H4 (cell line): ENCODE data around the gene CACNG3. TPM values are rescaled to one million over a fixed set of nuclear protein-coding genes. Genes with fewer than 3 reads are reported as not detected.
"Not testable (repeated sequence)": the region's sequence is repeated elsewhere in the genome, so short reads cannot be mapped to it uniquely, and the experiment has no call there.

Experiments
- DNase-seq: peaks from one replicate; pipeline ENCODE4 v3.0.0-alpha.2; 2015; ENCODE audit warnings: low spot score
- total RNA-seq: library from RNA; depleted of rRNA; stranded (reverse); fragments of >200 nt; shearing (Covaris generic); gene quantifications from 2 replicates; pipeline ENCODE4 v1.2.3, GENCODE V29; 2014

The CACNG3 gene
- total RNA-seq, 1 experiment from 2014 or later = not detected

DNA sequence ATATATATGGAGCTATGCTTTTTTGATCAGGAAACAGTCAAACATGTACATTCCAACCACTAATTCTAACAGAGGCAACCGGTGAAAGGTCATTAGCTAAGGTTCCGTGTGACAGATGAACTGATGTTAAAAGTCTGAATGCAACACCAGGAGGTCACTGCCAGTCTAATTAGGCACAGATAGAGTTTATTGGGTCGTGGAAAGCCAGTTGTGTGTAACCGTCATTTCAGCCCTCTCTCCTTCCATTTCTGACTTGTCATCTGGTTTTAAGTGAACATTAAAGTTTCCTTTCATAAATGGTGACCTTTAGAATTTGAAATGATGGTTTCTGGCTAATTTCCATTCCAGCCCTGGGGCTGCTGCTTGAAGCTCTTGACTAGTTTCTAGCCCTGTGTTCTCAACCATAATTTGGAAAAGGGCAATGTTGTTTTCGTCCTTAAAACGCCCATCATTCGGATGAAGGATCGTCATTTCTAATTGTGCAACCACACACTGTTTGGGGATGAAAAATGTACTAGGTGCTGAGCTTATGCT is 23.9 kb downstream of the CACNG3 start:
- DNase-seq = no peak

DNA sequence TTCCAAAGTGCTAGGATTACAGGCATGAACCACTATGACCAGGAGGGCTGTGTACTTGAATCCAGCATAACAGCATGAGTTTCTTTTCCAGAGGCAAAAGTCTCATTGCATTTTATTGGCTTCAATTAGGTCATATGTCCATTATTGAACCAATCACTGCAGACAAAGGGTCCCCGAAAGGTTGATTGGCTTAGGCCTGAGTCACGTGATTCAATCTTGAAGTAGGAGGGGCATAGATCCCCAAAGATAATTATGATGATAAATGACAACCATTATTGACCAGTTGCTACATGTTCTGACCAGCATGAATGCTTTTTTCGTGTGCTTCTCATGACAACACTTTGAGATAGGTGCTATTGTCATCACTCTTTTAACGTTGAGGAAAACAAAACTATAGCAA is 25.3 kb downstream of the CACNG3 start:
- no peak for DNase-seq

DNA sequence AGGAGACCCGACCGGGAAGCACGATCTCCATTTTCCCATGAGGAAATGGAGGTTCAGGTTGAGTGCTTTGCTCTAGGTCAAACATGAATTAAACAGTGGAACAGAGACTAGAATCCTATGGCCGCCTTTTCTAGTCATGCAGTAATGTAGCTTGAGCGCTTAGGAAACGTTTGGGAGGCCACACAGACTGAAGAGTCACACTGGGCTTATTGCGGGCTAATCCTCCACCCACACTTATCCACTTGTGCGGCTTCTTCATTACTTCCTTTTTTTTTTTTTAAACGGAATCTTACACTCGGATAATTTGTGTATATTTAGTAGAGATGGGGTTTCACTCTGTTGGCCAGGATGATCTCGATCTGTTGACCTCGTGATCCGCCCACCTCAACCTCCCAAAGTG is 26.0 kb downstream of the CACNG3 start:
- DNase-seq = no peak

DNA sequence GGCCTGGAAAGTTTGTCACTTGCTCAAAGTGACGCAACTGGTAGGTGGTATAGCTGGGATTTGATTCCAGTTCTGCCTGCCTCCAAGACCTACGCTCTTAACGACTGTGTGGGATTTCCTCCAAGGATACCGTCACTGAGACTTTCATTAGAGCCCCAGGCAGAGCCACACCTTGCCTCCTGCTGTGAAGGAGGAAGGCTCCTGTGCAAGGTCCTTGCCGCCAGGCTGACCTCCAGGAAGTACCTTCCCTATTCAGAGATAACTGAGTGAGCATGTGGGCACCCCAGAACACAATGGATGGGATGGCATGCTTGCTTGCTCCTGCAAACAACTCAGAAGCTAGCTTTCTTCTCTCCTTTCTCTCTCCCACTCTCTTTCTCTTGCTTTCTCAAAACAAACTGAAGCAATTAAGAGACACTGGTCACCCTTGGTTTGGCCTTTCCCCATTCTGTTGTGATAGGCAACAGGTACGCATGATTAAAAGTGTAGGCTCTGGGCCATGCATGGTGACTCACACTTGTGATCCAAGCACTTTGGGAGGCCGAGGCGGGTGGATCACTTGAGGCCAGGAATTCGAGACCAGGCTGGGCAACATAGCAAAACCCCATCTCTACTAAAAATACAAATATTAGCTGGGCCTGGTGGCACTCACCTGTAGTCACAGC is 30.7 kb downstream of the CACNG3 start:
- no peak for DNase-seq

DNA sequence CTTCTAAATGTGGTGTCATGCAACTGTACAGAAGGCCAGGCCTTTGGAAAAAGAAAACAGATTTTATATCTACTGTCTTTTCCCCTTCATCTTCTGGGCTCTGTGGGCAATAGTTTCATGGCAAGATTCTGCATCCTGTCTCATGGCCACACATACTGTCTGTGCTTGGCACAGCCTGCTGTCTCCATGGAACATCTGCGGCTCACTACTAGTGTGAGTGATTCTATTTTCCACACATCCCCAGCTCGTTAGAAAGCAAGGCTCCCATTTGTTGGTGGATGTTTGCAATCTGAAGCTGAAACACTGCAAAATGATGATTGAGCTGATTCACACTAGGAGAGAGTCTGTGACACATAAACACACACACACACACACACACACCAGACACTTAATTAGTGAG is 32.4 kb downstream of the CACNG3 start:
- no peak for DNase-seq

DNA sequence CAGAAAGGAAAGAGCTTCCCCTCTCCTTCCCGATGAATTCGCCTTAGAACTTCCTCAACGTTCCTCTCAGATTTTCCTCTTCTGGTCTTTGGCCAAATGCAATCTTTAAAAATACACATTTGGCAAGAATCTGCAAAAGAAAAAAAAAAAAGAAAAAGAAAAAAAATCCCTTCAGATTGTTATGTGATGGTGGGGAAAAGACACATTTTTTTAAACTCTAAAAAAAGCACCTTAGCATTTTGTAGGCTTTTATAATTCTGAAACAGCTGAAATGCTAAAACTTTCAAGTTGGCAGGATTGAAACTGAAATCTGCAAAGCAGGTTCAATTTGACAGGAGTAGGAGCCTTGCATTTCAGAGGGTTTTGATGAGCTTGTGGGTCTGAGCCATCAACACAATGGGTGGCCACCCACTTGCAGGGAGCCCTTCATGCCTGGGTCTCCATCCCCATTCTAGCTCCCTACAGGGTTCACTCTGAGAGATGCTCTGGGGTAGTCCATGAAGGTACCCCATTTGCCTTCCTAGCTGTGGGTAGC is 33.1 kb downstream of the CACNG3 start:
- no peak for DNase-seq

DNA sequence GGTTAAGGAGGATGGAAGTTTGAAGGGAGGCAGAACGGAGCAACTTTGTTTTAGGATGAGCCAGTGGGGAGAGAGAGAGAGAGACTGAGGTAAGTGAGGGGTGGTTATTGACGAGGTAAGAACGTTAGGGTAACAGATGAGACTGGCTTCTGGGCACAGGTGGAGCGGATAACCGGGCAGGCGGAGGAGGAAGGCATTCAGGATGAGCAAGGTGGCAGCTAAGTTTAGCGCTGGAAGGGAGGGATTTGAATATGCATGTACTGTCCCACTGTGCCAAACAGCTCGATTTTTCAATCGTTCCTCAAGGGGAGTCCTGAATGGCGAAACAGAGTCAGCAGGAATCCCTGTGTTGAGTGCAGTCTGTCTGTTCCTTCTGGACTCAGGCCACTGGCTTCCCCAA is 35.8 kb downstream of the CACNG3 start:
- no peak for DNase-seq

DNA sequence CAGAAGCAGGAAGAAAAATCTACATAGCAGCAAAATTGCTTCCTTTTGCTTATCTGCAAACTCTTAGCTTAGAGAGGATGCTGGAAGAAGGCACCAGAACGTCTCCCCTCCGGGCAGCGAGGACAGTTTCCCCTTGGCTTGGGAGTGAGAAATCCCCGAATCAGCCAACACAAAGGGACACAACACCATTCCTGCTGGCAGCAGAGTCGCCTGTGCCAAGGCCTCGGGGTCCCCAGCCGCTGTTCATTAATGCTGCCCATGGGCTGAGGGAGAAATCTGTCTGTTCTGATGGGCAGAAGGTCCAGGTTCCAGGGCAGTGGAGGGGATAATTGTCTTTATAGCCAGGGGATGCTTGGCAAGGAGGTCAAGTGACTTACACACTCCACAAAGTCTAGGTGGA is 38.0 kb downstream of the CACNG3 start:
- no peak for DNase-seq

DNA sequence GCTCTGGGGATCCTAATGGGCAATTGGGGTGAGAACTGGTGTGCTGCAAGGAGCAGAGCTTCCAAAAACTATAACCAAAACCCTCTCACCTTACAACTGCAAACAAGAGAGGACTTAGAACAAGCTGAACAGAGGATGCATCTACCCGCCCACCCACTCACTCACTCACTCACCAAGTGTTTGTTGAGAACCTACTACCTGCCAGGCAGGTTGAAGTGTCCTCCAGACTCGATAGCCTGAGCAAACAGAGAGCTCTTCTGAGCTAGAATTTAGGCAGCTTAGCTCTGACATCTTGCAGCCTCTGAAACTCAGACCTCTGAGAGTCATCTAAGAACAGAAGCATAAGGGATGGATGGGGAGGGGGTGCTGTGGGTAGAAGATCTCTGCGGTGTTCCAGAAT is 41.2 kb downstream of the CACNG3 start:
- DNase-seq = no peak

DNA sequence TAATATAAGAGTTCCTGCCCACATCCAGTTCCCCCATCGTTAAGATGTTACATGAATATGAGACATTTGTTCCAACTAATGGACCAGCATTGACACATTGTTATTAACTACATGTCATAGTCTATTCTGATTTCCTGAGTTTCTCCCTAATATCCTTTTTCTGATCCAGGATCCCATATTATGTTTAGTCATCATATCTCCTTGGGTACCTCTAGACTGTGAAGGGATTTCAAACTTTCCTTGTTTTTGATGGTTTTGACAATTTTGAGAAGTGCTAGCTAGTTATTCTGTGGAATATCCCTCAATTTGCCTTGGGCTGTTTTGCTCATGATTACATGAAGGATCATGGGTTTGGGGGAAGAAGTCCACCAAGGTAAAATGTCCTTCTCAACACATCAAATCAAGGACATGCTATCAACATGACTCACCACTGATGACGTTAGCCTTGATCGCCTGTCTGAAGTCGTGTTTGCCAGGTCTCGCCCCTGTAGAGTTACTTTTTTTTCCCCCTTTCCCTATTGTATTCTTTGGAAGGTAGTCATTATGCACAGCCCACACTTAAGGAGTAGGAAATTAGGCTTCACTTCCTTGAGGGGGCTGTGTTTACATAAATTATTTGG is 42.5 kb downstream of the CACNG3 start:
- no peak for DNase-seq

DNA sequence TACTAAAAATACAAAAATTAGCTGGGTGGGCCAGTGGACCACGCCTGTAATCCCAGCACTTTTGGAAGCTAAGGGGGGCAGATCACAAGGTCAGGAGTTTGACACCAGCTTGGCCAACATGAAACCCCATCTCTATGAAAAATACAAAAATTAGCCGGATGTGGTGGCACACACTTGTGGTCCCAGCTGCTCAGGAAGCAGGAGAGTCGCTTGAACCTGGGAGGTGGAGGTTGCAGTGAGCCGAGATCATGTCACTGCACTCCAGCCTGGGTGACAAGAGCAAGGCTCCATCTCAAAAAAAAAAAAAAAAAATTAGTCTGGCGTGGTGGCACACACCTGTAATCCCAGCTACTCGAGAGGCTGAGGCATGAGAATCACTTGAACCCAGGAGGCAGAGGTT is 44.6 kb downstream of the CACNG3 start:
- not testable (repeated sequence) for DNase-seq

DNA sequence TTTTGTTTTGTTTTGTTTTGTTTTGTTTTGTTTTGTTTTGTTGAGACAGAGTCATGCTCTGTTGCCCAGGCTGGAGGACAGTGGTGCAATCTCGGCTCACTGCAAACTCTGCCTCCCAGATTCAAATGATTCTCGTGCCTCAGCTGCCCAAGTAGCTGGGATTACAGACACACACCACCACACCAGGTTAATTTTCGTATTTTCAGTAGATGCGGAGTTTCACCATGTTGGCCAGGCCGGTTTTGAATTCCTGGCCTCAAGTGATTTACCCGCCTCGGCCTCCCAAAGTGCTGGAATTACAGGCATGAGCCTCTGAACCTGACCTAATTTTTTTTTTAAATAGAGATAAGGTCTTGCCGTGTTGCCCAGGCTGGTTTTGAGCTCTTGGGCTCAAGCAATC is 46.5 kb downstream of the CACNG3 start:
- DNase-seq = no peak

DNA sequence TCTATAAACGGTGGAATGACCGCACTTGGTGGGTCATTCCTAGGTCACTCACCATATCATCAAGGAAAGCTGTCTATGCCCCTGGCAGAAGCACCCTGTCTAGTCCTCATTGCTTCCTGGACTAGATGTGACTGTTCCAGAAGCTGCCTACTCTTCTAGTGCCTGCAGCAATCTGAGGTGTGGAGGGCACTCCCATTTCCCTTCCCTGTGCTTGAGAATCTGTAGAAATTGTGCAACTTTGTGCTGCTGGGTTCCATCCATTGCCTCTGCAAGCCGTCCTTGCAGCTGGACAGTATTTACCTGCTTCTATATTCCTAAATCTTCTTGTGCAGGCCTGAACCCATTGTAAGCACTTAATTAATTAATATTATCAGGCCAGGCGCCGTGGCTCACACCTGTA is 52.1 kb downstream of the CACNG3 start:
- no peak for DNase-seq

DNA sequence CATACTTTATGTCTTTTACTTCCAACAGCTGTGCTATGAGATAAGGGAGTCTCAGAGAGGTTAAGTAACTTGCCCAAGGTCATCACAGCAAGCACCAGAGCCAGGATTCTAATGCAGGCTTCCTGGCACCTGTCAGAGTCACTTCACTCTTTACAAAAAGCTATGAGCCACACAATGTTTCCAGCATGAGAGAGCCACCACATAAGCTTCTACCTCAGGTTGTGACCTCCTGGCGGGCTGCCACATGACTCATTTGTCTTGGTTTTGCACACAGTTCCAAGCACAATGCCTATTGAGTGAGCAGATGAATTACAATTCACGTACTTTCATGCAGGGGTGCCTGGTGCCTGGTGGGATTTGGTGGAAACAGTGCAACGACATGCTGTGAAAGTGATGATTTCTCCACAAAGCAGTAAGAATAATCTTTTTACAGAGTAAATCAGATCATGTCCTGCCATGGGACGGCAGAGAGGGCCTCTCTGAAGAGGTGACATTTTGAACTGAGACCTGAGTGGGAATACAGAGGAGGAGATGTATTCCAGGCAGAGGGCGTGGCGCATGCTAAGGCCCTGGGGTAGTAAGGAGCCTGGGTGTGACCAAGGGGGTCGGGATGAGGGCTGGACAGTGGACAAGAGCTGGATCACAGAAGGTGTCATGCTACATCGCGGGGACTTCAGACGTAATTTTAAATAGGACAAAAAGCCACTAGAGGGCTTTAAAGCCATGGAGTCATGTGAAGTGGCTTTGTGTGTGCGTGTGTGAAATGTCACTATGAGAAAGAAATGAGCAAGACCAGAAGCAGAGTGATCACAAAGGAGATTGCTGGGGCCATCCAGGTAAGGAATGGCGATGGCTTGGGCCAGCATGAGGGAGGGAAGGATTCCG is 53.4 kb downstream of the CACNG3 start:
- DNase-seq = peak; percentile 84

DNA sequence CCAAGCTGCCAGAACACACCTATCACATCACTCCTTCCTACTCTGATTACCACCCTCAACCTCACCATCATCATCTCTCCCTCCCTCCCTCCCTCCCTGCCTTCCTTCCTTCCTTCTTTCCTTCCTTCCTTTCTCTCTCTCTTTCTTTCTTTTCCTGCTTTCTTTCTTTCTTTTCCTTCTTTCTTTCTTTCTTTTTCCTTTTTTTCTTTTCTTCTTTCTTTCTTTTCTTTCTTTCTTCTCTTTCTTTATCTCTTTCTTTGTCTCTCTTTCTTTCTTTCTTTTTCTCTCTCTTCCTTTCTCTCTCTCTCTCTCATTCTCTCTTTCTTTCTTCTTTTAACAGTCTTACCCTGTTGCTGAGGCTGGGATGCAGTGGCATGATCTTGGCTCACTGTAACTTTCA is 59.2 kb downstream of the CACNG3 start:
- DNase-seq = no peak

DNA sequence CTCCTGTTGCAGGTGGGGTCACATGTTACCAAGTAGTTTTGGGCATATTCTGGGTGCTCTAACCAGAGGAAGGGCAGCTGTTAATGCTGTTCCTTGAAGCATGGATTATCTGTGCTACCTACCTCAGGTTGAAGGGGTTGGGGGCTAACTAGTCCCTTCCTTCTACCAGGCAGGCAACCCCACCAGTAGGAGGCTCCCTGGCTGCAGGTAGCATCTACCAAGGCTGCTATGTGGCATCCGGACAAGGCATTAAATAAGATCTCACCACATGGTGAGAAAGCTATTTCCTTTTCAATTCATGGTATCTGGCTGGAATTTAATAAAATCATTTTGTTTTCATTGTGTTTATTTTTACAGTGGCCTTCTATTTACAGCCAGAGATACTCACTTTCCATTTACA is 62.5 kb downstream of the CACNG3 start:
- no peak for DNase-seq

DNA sequence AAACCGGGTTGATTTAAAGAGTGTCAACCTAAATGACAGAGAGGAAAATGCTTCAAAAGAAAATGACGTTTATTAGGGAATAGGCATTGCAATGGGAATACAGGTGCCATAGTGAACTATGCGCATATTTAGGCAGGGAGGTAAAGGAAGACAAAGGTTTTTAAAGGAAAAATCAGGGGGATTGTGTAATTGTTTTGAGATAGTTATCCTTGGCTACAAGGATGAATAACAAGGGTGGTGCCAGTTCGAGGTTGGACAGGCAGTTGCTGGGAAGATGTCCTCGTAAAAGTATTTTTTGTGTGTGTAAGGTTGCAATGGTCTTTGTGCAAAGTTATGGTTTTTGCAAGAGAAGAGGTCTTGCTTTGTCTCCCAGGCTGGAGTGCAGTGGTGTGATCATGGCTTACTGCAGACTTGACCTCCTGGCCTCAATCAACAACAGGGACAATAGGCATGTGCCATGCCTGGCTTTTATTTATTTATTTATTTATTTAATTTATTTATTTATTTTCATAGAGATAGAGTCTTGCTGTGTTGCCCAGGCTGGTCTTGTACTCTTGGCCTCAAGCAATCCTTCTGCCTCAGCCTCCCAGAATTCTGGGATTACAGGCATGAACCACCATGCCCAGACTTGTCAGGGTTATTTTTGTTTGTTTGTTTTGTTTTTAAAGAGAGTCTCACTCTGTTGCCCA is 63.1 kb downstream of the CACNG3 start:
- no peak for DNase-seq

DNA sequence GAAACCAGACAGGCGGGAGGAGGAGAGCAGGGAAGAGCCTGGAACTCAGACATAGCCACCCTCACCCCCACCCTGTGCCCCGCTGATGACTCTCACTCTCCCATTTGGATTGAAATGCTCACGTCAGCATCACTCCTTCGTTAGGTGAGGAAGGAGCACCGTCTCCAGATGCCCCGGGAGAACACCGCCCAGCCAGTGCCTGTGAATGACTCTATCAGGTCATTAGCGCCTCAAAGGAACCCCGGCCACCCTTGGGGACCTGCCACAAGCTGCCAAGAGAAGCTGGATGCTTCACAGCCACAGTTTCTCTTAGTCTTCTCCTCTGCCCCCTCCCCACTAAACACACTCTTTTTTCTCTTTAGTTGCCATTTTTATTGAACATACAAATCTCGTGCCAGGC is 66.0 kb downstream of the CACNG3 start:
- no peak for DNase-seq

DNA sequence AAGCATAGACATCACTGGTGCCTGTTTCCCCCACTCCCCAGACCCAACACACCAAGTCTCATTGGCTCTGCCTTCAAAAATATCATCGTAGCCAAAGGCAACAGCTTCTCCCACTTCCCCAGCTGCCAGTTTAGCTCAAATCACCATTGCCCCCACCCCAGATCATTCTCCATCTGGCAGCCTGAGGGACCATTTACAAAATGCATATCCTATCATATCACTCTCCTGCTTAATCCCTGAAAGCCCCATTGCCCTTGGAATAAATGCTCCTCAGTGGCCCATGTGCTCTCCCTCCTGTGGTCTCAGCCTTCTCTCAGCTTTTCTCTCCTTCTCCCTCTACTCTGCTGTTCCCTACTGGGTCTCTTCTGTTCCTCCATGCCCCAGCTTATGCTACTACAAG is 68.3 kb downstream of the CACNG3 start:
- no peak for DNase-seq

DNA sequence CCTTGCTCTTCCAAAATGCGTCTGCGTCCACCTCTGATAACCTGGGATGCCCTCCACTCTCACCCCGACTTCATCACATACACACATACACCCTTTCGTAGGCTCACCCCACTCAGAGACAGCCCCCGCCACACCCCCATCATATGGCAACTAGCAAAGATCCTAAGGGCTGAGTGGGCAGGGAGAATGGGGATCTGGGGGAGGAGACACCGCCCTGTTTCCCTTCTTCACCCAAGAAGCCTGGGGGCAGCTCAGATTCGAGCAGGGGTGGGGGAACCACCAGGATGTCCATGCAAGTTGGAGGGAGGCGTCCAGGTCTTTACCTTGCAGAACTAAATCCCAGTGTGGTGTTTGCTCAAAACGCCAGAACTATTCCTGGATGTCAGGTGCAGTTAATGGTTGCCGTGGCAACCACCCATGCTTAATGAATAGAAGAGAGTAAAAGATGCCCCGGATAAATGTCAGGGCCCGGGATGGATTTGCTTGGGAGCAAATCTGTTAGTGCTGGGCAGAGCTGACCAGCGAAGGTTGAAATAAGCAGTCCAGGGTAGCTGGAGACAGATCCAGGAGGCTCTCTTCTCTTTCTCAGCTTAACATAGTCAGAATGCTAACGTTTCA is 72.8 kb downstream of the CACNG3 start:
- DNase-seq = no peak

DNA sequence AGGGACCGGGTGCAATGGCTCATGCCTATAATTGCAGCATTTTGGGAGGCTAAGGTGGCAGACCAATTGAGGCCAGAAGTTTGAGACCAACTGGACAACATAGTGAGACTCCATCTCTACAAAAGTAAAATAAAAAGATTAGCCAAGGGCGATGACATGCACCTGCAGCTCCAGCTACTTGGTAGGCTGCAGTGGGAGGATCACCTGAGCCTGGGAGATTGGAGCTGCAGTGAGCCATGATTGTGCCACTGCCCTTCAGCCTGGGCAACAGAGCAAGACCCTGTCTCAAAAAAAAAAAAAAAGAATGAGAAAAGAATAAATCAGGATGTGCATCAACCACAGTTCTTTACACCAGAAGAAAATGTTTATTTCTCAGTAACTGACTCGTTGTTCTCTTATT is 76.0 kb downstream of the CACNG3 start:
- no peak for DNase-seq
